Psoas muscle (tissue), 8 donors: ENCODE data around the gene SUCO. TPM values are rescaled to one million over a fixed set of nuclear protein-coding genes. Genes with fewer than 3 reads are reported as not detected.

Experiments
- ATAC-seq, 4 donors: fragments of 200-7000 bp; cut with Tn5 transposase; one replicate each; pipeline ENCODE4 v1.9.1; 2020; ENCODE audit warnings: moderate library complexity in 3 of 4, mild to moderate bottlenecking in 2 of 4
- DNase-seq, 2 donors: peaks; one replicate each; pipeline ENCODE4 v3.0.0-alpha.2; 2020
- H3K27ac ChIP-seq: fragments of 200-600 bp; one replicate; pipeline ENCODE4 v1.8.0; 2022
- H3K27me3 ChIP-seq, 3 donors: fragments of 200-600 bp in 1 of 3; one replicate each; pipeline versions ENCODE4 v1.6.1 to v1.8.0; 2013 to 2022; ENCODE audit warnings: low read length in 2 of 3, mild to moderate bottlenecking in 2 of 3, moderate library complexity in 1 of 3; ENCODE audit not compliant: insufficient read depth in 3 of 3
- H3K36me3 ChIP-seq, 2 donors: fragments of 200-600 bp in 1 of 2; one replicate each; pipeline versions ENCODE4 v1.6.1 to v1.8.0; 2013 to 2022; ENCODE audit warnings: low read depth in 1 of 2, mild to moderate bottlenecking in 1 of 2, moderate library complexity in 1 of 2; ENCODE audit not compliant: insufficient read depth in 1 of 2
- H3K4me1 ChIP-seq: fragments of 200-600 bp; one replicate; pipeline ENCODE4 v1.8.0; 2022
- H3K4me3 ChIP-seq: fragments of 200-600 bp; one replicate; pipeline ENCODE4 v1.8.0; 2022; ENCODE audit warnings: mild to moderate bottlenecking
- H3K9me3 ChIP-seq: fragments of 200-600 bp; one replicate; pipeline ENCODE4 v1.8.0; 2022
- WGBS, 3 donors: extraction: QIAGEN DNeasy Blood & Tissue Kit; methylation state at CpG; one replicate each; pipeline versions ENCODE4 v1.1.6 to v1.1.7; 2013; 5-methylcytosine and 5-hydroxymethylcytosine counted together
- intact Hi-C, 2 donors: fragments of 100-400 bp; cut with DNase I; formaldehyde crosslinking; loops; one replicate each; pipeline versions ENCODE4 v1.11.0 to v1.14.2; 2022
- polyA plus RNA-seq, 3 donors: library from polyadenylated mRNA; stranded (reverse); fragments of 200-250 nt; gene quantifications; one replicate each; pipeline ENCODE4 v1.2.3, GENCODE V29; 2013
- total RNA-seq, 4 donors: library from RNA; stranded (reverse); fragmentation: NEBNext Ultra II Directional in 2 of 4; extraction: Animal tissue kit (Norgen Biotek cat#: 25700) in 2 of 4; gene quantifications; one replicate each; pipeline versions ENCODE4 v1.2.1 to v1.2.4, GENCODE V29; 2021 to 2023
- TF ChIP-seq, protein P1 (sequence below): fragments of 200-600 bp; IDR thresholded peaks from one replicate; pipeline ENCODE4 v1.8.0; 2022; ENCODE audit warnings: antibody characterized with exemption
- donor health status: healthy with polysubstance abuse.
- donor health status: DM: no; HTN: no; CAD: no; lungs with moderate emphysema.
- donor health status: Bipolar disorder and iron deficiency.
- donor health status: healthy.
- donor health status: DM: yes; HTN: yes; CAD: no.
- donor health status: DM: no; HTN: no; CAD: no.
- donor health status: DM: no; HTN: no; CAD: no.
- donor health status: DM: yes; HTN: yes; CAD: no.

Gene SUCO
- total and polyA plus RNA-seq, 7 donors = 2.6 to 8.2 (median 6.2) TPM

DNA sequence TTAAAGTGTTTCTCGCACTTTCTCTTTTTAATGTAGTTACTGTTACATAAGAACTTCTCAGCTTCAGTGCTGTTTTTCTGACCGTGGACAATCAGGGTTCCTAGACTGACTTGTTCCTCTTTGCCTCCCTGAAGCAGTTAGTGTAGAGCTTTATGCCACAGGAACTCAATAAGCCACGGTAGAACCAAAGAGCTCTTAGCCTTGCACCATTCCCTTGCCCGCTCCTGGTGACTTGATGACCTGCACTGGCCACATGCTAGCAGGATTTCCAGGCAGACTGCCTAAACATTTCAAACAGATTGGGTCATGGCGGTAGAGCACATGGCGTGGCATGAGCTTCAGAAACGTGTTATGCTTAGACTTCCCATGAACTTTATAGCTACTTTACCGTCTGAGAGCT, 107.2 kb downstream of the SUCO start:
- no peaks in the 10 kb centered on the region for H3K9me3 ChIP-seq
- intact Hi-C loops = no loop called here
- no peak overlapping the region for H3K27ac ChIP-seq
- ATAC-seq (no peak), DNase-seq (no peak)
- TF ChIP-seq, protein P1, sequence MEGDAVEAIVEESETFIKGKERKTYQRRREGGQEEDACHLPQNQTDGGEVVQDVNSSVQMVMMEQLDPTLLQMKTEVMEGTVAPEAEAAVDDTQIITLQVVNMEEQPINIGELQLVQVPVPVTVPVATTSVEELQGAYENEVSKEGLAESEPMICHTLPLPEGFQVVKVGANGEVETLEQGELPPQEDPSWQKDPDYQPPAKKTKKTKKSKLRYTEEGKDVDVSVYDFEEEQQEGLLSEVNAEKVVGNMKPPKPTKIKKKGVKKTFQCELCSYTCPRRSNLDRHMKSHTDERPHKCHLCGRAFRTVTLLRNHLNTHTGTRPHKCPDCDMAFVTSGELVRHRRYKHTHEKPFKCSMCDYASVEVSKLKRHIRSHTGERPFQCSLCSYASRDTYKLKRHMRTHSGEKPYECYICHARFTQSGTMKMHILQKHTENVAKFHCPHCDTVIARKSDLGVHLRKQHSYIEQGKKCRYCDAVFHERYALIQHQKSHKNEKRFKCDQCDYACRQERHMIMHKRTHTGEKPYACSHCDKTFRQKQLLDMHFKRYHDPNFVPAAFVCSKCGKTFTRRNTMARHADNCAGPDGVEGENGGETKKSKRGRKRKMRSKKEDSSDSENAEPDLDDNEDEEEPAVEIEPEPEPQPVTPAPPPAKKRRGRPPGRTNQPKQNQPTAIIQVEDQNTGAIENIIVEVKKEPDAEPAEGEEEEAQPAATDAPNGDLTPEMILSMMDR = no peak
- no peaks in the 10 kb centered on the region for H3K27me3 ChIP-seq
- no peaks in the 10 kb centered on the region for H3K4me1 ChIP-seq
- 72 to 78% (median 76%) methylated on average over 8 of the region's 8 CpGs for WGBS, 3 donors
- no peaks in the 10 kb centered on the region for H3K36me3 ChIP-seq
- no peak overlapping the region for H3K4me3 ChIP-seq

DNA sequence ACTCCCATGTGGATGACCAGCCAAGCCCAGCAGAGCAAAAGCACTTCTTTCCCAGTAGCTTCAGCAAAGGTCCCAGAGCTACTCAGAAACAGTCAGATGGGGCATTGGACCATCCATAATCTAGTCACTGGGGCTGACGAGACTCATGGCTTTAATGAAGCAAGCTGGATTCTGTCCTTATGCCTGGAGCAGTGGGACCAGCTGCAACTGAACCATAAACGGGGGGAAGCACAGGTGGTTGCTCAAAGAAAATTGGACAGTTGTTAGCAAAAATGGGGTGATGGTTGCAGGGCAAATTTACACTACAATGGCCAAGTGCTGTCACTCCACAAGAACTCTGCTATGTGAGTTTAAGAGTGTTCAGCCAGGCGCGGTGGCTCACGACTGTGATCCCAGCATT, 108.5 kb downstream of the SUCO start:
- H3K27me3 ChIP-seq = no peaks in the 10 kb centered on the region
- no peak overlapping the region for H3K4me3 ChIP-seq
- 60 to 68% (median 65%) methylated on average over 5 of the region's 5 CpGs for WGBS, 3 donors
- no peaks in the 10 kb centered on the region for H3K36me3 ChIP-seq
- intact Hi-C loops = no loop called here
- TF ChIP-seq, protein P1 = no peak
- H3K4me1 ChIP-seq = no peaks in the 10 kb centered on the region
- no peak overlapping the region for H3K27ac ChIP-seq
- H3K9me3 ChIP-seq = no peaks in the 10 kb centered on the region
- ATAC-seq = no peak
- no peak for DNase-seq

DNA sequence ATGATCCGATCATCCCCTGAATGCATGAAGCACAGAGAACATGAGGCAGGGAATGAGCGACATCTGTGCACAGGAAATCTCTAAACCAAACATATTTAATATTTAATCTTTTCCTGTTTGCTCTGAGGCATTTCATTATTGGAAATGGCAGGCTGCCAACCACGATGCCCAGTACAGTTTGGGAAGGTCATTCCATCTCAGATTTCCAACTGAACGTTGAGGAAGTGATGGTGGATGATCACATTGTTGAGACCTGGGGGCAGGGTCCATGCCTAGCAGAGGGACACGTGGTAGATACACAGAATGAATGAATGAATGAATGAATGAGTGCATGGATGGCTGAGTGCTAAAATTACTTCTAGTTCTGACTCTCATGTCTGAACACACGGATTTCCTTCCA, 110.0 kb downstream of the SUCO start:
- Histone ChIP-seq H3K4me1 (no peaks in the 10 kb centered on the region), H3K9me3 (no peaks in the 10 kb centered on the region), H3K36me3 (no peaks in the 10 kb centered on the region), H3K27me3 (no peaks in the 10 kb centered on the region), H3K4me3 (no peak overlapping the region), H3K27ac (no peak overlapping the region)
- DNase-seq (no peak), ATAC-seq (no peak)
- TF ChIP-seq, protein P1 = no peak
- intact Hi-C loops = no loop called here
- WGBS, 3 donors = 47 to 48% (median 48%) methylated on average over 6 of the region's 6 CpGs

- H3K4me1 ChIP-seq = no peaks in the 10 kb centered on the region
- peaks cover 0 to 4% (median 0%) of the 10 kb centered on the region in 3 donors for H3K27me3 ChIP-seq
- no peak overlapping the region for H3K27ac ChIP-seq
- no peaks in the 10 kb centered on the region for H3K36me3 ChIP-seq
- no peaks in the 10 kb centered on the region for H3K9me3 ChIP-seq
- WGBS, 3 donors = 56 to 74% (median 74%) methylated on average over 1 of the region's 1 CpG
- no peak for ATAC-seq
- TF ChIP-seq, protein P1 = no peak
- intact Hi-C loops = no loop called here
- no peak for DNase-seq
- no peak overlapping the region for H3K4me3 ChIP-seq
Measured at GRCh38 chr1:172646653-172647052, 113.7 kb downstream of the SUCO start.

DNA sequence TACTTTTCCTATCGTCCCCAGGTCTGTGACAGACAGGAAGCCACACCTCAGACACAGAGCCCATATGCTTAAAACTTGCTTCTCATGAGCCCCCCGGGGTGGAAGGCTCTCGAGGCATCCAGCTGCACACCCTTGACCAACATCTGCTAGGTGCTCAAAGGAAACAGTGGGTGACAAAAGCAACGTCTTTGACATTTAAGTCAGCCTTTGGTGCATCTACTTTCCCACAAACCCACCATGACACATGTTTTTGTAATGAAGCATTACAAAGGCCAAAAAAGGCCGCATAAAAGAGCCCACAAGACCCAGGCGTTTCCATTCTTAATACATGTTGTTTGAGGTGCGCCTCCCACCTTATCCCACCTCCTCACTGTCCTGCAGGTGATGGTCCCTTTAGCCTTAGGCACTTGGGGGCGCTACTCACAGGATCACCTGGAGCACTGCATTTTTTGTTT, 114.2 kb downstream of the SUCO start:
- H3K4me3 ChIP-seq = no peak overlapping the region
- no peaks in the 10 kb centered on the region for H3K9me3 ChIP-seq
- 63 to 68% (median 64%) methylated on average over 8 of the region's 8 CpGs for WGBS, 3 donors
- intact Hi-C loops = no loop called here
- H3K4me1 ChIP-seq = no peaks in the 10 kb centered on the region
- H3K27me3 ChIP-seq = peaks cover 0 to 4% (median 0%) of the 10 kb centered on the region in 3 donors
- TF ChIP-seq, protein P1 = no peak
- H3K36me3 ChIP-seq = no peaks in the 10 kb centered on the region
- no peak for ATAC-seq
- DNase-seq = no peak
- H3K27ac ChIP-seq = no peak overlapping the region
